SK-N-SH treated with all-trans-retinoic acid at 6 μM for 48 hours (cell line): ENCODE data around the gene TOGARAM1.

ENCODE experiments used
- ATAC-seq: fragments of 200-7000 bp; cut with Tn5 transposase; 3 replicates; pipeline ENCODE4 v1.9.1; 2020; ENCODE audit warnings: mild to moderate bottlenecking, moderate library complexity
- ARNTL ChIP-seq: fragments of 450-650 bp; formaldehyde crosslinking; IDR thresholded peaks from 2 replicates; pipeline ENCODE4 v1.5.0; 2020; ENCODE audit warnings: low read depth, mild to moderate bottlenecking, moderate library complexity, borderline replicate concordance
- BACH2 ChIP-seq: fragments of 250-450 bp; sonication (Bioruptor Pico); IDR thresholded peaks from 2 replicates; pipeline ENCODE4 v1.9.0; 2021; ENCODE audit warnings: mild to moderate bottlenecking, borderline replicate concordance
- CREB5 ChIP-seq: fragments of 250-450 bp; sonication (Bioruptor Pico); IDR thresholded peaks from 2 replicates; pipeline ENCODE4 v1.5.1; 2020; ENCODE audit warnings: low read depth, mild to moderate bottlenecking, moderate library complexity
- CSDC2 ChIP-seq: fragments of 250-450 bp; sonication (Bioruptor Pico); IDR thresholded peaks from 2 replicates; pipeline ENCODE4 v1.5.0; 2020; ENCODE audit warnings: mild to moderate bottlenecking, moderate library complexity
- CSRNP3 ChIP-seq: fragments of 250-450 bp; sonication (Bioruptor Pico); IDR thresholded peaks from 2 replicates; pipeline ENCODE4 v1.5.1; 2021; ENCODE audit warnings: mild to moderate bottlenecking, moderate library complexity
- ESRRG ChIP-seq: fragments of 250-450 bp; sonication (Bioruptor Pico); IDR thresholded peaks from 2 replicates; pipeline ENCODE4 v1.6.1; 2021; ENCODE audit warnings: mild to moderate bottlenecking
- GLIS3 ChIP-seq: fragments of 250-450 bp; sonication (Bioruptor Pico); IDR thresholded peaks from 2 replicates; pipeline ENCODE4 v1.5.0; 2020; ENCODE audit warnings: mild to moderate bottlenecking, moderate library complexity
- ISL1 ChIP-seq: fragments of 250-450 bp; sonication (Bioruptor Pico); IDR thresholded peaks from 2 replicates; pipeline ENCODE4 v2.1.2; 2022; ENCODE audit warnings: mild to moderate bottlenecking, moderate library complexity
- OSR1 ChIP-seq: fragments of 250-450 bp; sonication (Bioruptor Pico); IDR thresholded peaks from 2 replicates; pipeline ENCODE4 v1.8.0; 2022; ENCODE audit warnings: moderate library complexity, mild to moderate bottlenecking, inconsistent platforms
- PATZ1 ChIP-seq: fragments of 250-450 bp; sonication (Bioruptor Pico); IDR thresholded peaks from 2 replicates; pipeline ENCODE4 v1.8.0; 2020; ENCODE audit warnings: mild to moderate bottlenecking, moderate library complexity, borderline replicate concordance
- POU6F1 ChIP-seq: fragments of 250-450 bp; sonication (Bioruptor Pico); IDR thresholded peaks from 2 replicates; pipeline ENCODE4 v1.8.0; 2021; ENCODE audit warnings: low read depth, mild to moderate bottlenecking, moderate library complexity, borderline replicate concordance
- PPARA ChIP-seq: fragments of 250-450 bp; sonication (Bioruptor Pico); IDR thresholded peaks from 2 replicates; pipeline ENCODE4 v1.5.0; 2020; ENCODE audit warnings: mild to moderate bottlenecking, borderline replicate concordance
- RARB ChIP-seq: fragments of 250-450 bp; sonication (Bioruptor Pico); IDR thresholded peaks from 2 replicates; pipeline ENCODE4 v1.8.0; 2021; ENCODE audit warnings: mild to moderate bottlenecking, moderate library complexity
- SNAI2 ChIP-seq: fragments of 250-450 bp; sonication (Bioruptor Pico); IDR thresholded peaks from 2 replicates; pipeline ENCODE4 v1.5.0; 2020; ENCODE audit warnings: mild to moderate bottlenecking, moderate library complexity
- TCF4 ChIP-seq: fragments of 250-450 bp; sonication (Bioruptor Pico); IDR thresholded peaks from 2 replicates; pipeline ENCODE4 v1.8.0; 2021; ENCODE audit warnings: mild to moderate bottlenecking, moderate library complexity, borderline replicate concordance
- TOX ChIP-seq: fragments of 250-450 bp; sonication (Bioruptor Pico); IDR thresholded peaks from 2 replicates; pipeline ENCODE4 v1.8.0; 2021; ENCODE audit warnings: mild to moderate bottlenecking, moderate library complexity, borderline replicate concordance
- TSHZ2 ChIP-seq: fragments of 250-450 bp; sonication (Bioruptor Pico); IDR thresholded peaks from 2 replicates; pipeline ENCODE4 v1.5.0; 2020; ENCODE audit warnings: mild to moderate bottlenecking, moderate library complexity
- ZC3H10 ChIP-seq: fragments of 250-450 bp; sonication (Bioruptor Pico); IDR thresholded peaks from 2 replicates; pipeline ENCODE4 v1.5.1; 2021; ENCODE audit warnings: mild to moderate bottlenecking, moderate library complexity
- ZFP3 ChIP-seq: fragments of 250-450 bp; sonication (Bioruptor Pico); IDR thresholded peaks from 2 replicates; pipeline ENCODE4 v1.5.0; 2020; ENCODE audit warnings: mild to moderate bottlenecking, moderate library complexity
- ZFP30 ChIP-seq: fragments of 450-650 bp; formaldehyde crosslinking; IDR thresholded peaks from 2 replicates; pipeline ENCODE4 v1.5.0; 2022; ENCODE audit warnings: mild to moderate bottlenecking, moderate library complexity
- ZNF565 ChIP-seq: fragments of 450-650 bp; formaldehyde crosslinking; conservative IDR thresholded peaks from 2 replicates; pipeline ENCODE4 v1.5.0; 2020; ENCODE audit warnings: low read depth, mild to moderate bottlenecking, moderate library complexity
- ZNF70 ChIP-seq: fragments of 450-650 bp; formaldehyde crosslinking; IDR thresholded peaks from 2 replicates; pipeline ENCODE4 v1.5.0; 2020; ENCODE audit warnings: mild to moderate bottlenecking, moderate library complexity

TOGARAM1 gene

GRCh38 chr14:44981198-44981597, 19.2 kb downstream of the TOGARAM1 start:
- no peak for ATAC-seq
- TF ChIP-seq PATZ1 (CRISPR knock-in tag) (no peak), ZNF70 (CRISPR knock-in tag) (no peak), ISL1 (no peak), CSRNP3 (CRISPR knock-in tag) (no peak), ZC3H10 (CRISPR knock-in tag) (no peak), GLIS3 (CRISPR knock-in tag) (no peak), ZFP3 (no peak), ZFP30 (no peak), ZNF565 (CRISPR knock-in tag) (no peak), TOX (CRISPR knock-in tag) (no peak), POU6F1 (CRISPR knock-in tag) (no peak), CSDC2 (CRISPR knock-in tag) (no peak), PPARA (CRISPR knock-in tag) (no peak), TSHZ2 (no peak), ESRRG (no peak), BACH2 (CRISPR knock-in tag) (no peak), TCF4 (CRISPR knock-in tag) (no peak), RARB (CRISPR knock-in tag) (no peak), SNAI2 (CRISPR knock-in tag) (no peak), ARNTL (no peak)

GRCh38 chr14:44982594-44982993, 20.6 kb downstream of the TOGARAM1 start:
- TF ChIP-seq OSR1 (CRISPR knock-in tag), result no peak
- TF ChIP-seq BACH2 (CRISPR knock-in tag), result no peak
- no peak for TF ChIP-seq PATZ1 (CRISPR knock-in tag)
- no peak for TF ChIP-seq SNAI2 (CRISPR knock-in tag)
- no peak for TF ChIP-seq ISL1
- TF ChIP-seq GLIS3 (CRISPR knock-in tag), result no peak
- no peak for TF ChIP-seq TSHZ2
- no peak for TF ChIP-seq CREB5
- TF ChIP-seq TCF4 (CRISPR knock-in tag), result no peak
- TF ChIP-seq ESRRG, result no peak
- no peak for ATAC-seq
